ENCODE results near the gene ADAMTS5.

Gene ADAMTS5

DNA sequence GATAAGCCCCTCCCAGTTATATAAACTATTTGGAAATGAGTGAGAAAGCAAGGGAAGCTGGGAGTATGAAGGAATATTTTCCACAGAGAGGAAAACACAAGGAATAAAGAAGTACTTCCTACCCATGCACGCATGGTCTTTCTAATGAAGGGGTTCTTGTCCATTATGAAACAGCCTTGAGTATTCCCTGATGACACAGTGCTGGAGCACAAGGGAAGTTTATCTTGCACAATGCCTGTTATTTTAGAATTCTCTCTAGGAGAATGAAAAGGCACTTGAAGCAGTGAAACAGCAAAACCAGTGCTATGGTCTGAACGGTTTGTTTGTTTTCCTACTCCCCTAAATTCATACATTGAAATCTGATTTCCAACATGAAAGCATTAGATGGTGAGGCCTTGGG, 83.1 kb downstream of the ADAMTS5 start:
- DNase-seq: no peak

DNA sequence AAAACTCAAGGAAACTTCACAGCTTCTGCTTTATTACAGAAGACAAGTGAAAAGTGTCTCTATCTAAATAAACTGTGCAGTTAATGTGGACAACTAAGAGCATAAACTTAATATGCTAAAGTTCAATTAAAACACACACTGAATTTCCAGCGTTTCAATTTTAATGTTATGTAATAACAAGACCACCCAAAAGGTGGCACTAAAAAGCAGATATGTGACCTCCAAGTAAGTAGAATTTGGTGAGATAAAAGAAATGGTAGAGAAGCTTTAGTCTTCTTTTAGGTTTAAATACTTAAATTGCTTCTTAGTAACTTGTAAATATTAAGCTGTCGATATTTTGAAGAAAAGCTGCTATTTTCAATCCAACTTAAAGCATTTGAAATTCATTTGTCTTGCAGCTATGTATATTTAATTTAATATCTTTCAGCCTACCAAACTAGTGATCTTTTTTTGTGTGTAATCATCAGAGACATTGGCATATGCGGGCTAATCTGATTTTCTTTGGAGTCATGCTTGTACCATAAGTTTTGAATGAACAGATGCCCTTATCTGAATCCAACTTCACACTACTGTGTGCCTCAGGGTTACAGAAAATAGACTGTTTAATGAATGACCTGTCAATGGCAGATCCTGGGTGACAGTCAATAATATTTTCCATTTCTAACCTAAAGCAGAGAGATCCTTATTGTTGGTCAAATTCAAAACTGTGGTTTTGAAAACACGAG, 85.2 kb downstream of the ADAMTS5 start:
- DNase-seq: no peak

DNA sequence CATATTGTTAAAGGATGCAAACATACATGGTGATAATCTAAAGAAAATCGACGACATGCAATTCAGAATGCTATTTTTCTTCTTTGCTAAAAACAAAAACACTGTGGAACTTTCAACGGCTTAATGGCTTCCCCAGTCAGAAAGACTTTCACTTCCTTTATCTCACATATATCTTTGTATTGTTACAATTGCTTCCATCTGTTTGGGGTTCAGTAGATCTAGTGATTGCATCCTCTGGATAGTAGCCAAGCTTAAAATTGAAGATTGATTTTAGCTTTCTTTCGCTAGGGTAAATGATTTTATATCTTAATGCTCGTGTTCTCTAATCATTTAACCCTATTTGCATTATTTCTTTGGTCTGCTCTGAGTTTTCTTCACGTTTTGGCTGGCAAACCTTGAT, 89.9 kb downstream of the ADAMTS5 start:
- DNase-seq: no peak

DNA sequence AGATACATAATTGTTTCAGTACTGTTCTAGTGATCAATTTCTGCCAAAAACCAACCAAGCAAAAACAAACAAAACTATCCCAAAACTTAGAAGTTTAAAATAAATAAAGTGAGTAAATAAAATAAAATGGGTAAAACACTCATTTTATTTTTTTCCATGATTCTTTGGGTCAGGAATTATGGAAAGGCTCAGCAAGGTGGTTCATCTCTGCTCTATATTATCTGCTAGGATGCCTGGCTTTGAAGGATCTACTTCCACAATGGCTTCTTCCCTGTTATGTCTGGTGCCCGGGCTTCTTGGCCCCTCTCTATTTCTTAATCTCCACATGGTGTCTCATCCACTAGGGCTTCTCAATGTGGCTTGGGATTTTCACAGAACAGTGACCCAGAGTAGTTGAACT, 92.5 kb downstream of the ADAMTS5 start:
- DNase-seq: no peak
